Activated naive CD8-positive, alpha-beta T cell treated with anti-CD3 and anti-CD28 coated beads, Interleukin-2, amount 50 U/mL, for 24 hours (primary cell): Measurements from ENCODE around the gene TP53I11.

ENCODE experiments used
- ATAC-seq: fragments of 150-1000 bp; cut with Tn5 transposase; one replicate; pipeline ENCODE4 v1.10.0; 2021
- DNase-seq: peaks from one replicate; pipeline ENCODE4 v3.0.0; 2021
- H3K27ac Mint-ChIP-seq: one replicate; pipeline ENCODE4 v1.8.0; 2021; ENCODE audit warnings: mild to moderate bottlenecking, mixed read lengths
- H3K27me3 Mint-ChIP-seq: one replicate; pipeline ENCODE4 v1.8.0; 2021; ENCODE audit warnings: mixed read lengths
- H3K36me3 Mint-ChIP-seq: one replicate; pipeline ENCODE4 v1.8.0; 2021; ENCODE audit warnings: low read depth, mixed read lengths
- H3K4me1 Mint-ChIP-seq: one replicate; pipeline ENCODE4 v1.8.0; 2021; ENCODE audit warnings: mixed read lengths
- H3K4me3 Mint-ChIP-seq: one replicate; pipeline ENCODE4 v1.8.0; 2021; ENCODE audit warnings: mild to moderate bottlenecking, moderate library complexity, mixed read lengths
- H3K9me3 Mint-ChIP-seq: one replicate; pipeline ENCODE4 v1.8.0; 2021; ENCODE audit warnings: mixed read lengths

Gene TP53I11

GRCh38 chr11:44970293-44970692 is 19.6 kb upstream of the TP53I11 start:
- H3K27ac Mint-ChIP-seq: no peak overlapping the region
- H3K27me3 Mint-ChIP-seq: no peaks in the 10 kb centered on the region
- H3K9me3 Mint-ChIP-seq: no peaks in the 10 kb centered on the region
- H3K4me1 Mint-ChIP-seq: no peaks in the 10 kb centered on the region
- ATAC-seq: no peak
- no peaks in the 10 kb centered on the region for H3K36me3 Mint-ChIP-seq
- DNase-seq: no peak
- no peak overlapping the region for H3K4me3 Mint-ChIP-seq

GRCh38 chr11:44969651-44970252 is 19.1 kb upstream of the TP53I11 start:
- H3K27ac Mint-ChIP-seq: no peak overlapping the region

GRCh38 chr11:44968510-44968909 is 17.8 kb upstream of the TP53I11 start:
- Mint-ChIP-seq H3K4me1 (no peaks in the 10 kb centered on the region), H3K36me3 (no peaks in the 10 kb centered on the region), H3K27ac (no peak overlapping the region), H3K27me3 (no peaks in the 10 kb centered on the region), H3K9me3 (no peaks in the 10 kb centered on the region), H3K4me3 (no peak overlapping the region)
- DNase-seq (no peak), ATAC-seq (no peak)

More at GRCh38 chr11:44969651-44970252, 19.1 kb upstream of the TP53I11 start:
- H3K27me3 Mint-ChIP-seq: no peaks in the 10 kb centered on the region
- ATAC-seq: no peak
- DNase-seq: no peak
- no peaks in the 10 kb centered on the region for H3K9me3 Mint-ChIP-seq
- H3K4me3 Mint-ChIP-seq: no peak overlapping the region
- H3K36me3 Mint-ChIP-seq: no peaks in the 10 kb centered on the region
- no peaks in the 10 kb centered on the region for H3K4me1 Mint-ChIP-seq

GRCh38 chr11:44967930-44968496 is 17.3 kb upstream of the TP53I11 start:
- DNase-seq: no peak

GRCh38 chr11:44966694-44967093 is 16.0 kb upstream of the TP53I11 start:
- Mint-ChIP-seq H3K4me3 (no peak overlapping the region), H3K9me3 (no peaks in the 10 kb centered on the region), H3K4me1 (no peaks in the 10 kb centered on the region), H3K27me3 (no peaks in the 10 kb centered on the region), H3K27ac (no peak overlapping the region), H3K36me3 (no peaks in the 10 kb centered on the region)
- no peak for ATAC-seq
- no peak for DNase-seq

More at GRCh38 chr11:44967930-44968496, 17.3 kb upstream of the TP53I11 start:
- Mint-ChIP-seq H3K27ac (no peak overlapping the region), H3K36me3 (no peaks in the 10 kb centered on the region), H3K27me3 (no peaks in the 10 kb centered on the region), H3K9me3 (no peaks in the 10 kb centered on the region), H3K4me1 (no peaks in the 10 kb centered on the region), H3K4me3 (no peak overlapping the region)
- no peak for ATAC-seq

- Mint-ChIP-seq H3K4me3 (no peak overlapping the region), H3K9me3 (no peaks in the 10 kb centered on the region), H3K4me1 (no peaks in the 10 kb centered on the region), H3K27ac (no peak overlapping the region), H3K27me3 (no peaks in the 10 kb centered on the region), H3K36me3 (no peaks in the 10 kb centered on the region)
- ATAC-seq (no peak), DNase-seq (no peak)
Measured at GRCh38 chr11:44964526-44965209, 14.0 kb upstream of the TP53I11 start.

GRCh38 chr11:44963948-44964347 is 13.3 kb upstream of the TP53I11 start:
- no peak overlapping the region for H3K4me3 Mint-ChIP-seq
- H3K27me3 Mint-ChIP-seq: no peaks in the 10 kb centered on the region
- H3K4me1 Mint-ChIP-seq: no peaks in the 10 kb centered on the region

GRCh38 chr11:44963136-44963535 is 12.5 kb upstream of the TP53I11 start:
- H3K27ac Mint-ChIP-seq: no peak overlapping the region
- no peaks in the 10 kb centered on the region for H3K27me3 Mint-ChIP-seq
- no peak for DNase-seq
- no peaks in the 10 kb centered on the region for H3K36me3 Mint-ChIP-seq
- no peak for ATAC-seq
- H3K4me3 Mint-ChIP-seq: no peak overlapping the region
- no peaks in the 10 kb centered on the region for H3K9me3 Mint-ChIP-seq
- H3K4me1 Mint-ChIP-seq: no peaks in the 10 kb centered on the region

More at GRCh38 chr11:44963948-44964347, 13.3 kb upstream of the TP53I11 start:
- no peaks in the 10 kb centered on the region for H3K36me3 Mint-ChIP-seq
- no peak for DNase-seq
- H3K9me3 Mint-ChIP-seq: no peaks in the 10 kb centered on the region
- no peak for ATAC-seq
- H3K27ac Mint-ChIP-seq: no peak overlapping the region

- Mint-ChIP-seq H3K4me1 (no peaks in the 10 kb centered on the region), H3K4me3 (no peak overlapping the region)
Measured at GRCh38 chr11:44962464-44962863, 11.8 kb upstream of the TP53I11 start.

GRCh38 chr11:44960200-44960845 is 9.6 kb upstream of the TP53I11 start:
- H3K4me3 Mint-ChIP-seq: no peak overlapping the region
- H3K27ac Mint-ChIP-seq: no peak overlapping the region
- H3K4me1 Mint-ChIP-seq: peaks cover 4% of the 10 kb centered on the region
- ATAC-seq (no peak), DNase-seq (no peak)
- H3K9me3 Mint-ChIP-seq: no peaks in the 10 kb centered on the region
- H3K36me3 Mint-ChIP-seq: no peaks in the 10 kb centered on the region
- no peaks in the 10 kb centered on the region for H3K27me3 Mint-ChIP-seq

More at GRCh38 chr11:44962464-44962863, 11.8 kb upstream of the TP53I11 start:
- no peaks in the 10 kb centered on the region for H3K9me3 Mint-ChIP-seq
- no peaks in the 10 kb centered on the region for H3K36me3 Mint-ChIP-seq
- DNase-seq: no peak
- H3K27ac Mint-ChIP-seq: no peak overlapping the region
- no peak for ATAC-seq
- H3K27me3 Mint-ChIP-seq: no peaks in the 10 kb centered on the region

- no peak for DNase-seq
- ATAC-seq: no peak
- H3K27ac Mint-ChIP-seq: no peak overlapping the region
- H3K36me3 Mint-ChIP-seq: no peaks in the 10 kb centered on the region
- H3K9me3 Mint-ChIP-seq: no peaks in the 10 kb centered on the region
- no peak overlapping the region for H3K4me3 Mint-ChIP-seq
- H3K27me3 Mint-ChIP-seq: no peaks in the 10 kb centered on the region
- H3K4me1 Mint-ChIP-seq: peaks cover 16% of the 10 kb centered on the region
Measured at GRCh38 chr11:44959064-44959463, 8.4 kb upstream of the TP53I11 start.

GRCh38 chr11:44957776-44958564 is 7.3 kb upstream of the TP53I11 start:
- Mint-ChIP-seq H3K4me1 (peaks cover 16% of the 10 kb centered on the region), H3K27ac (no peak overlapping the region), H3K9me3 (no peaks in the 10 kb centered on the region), H3K27me3 (no peaks in the 10 kb centered on the region), H3K4me3 (no peak overlapping the region), H3K36me3 (no peaks in the 10 kb centered on the region)
- no peak for DNase-seq
- no peak for ATAC-seq

- no peaks in the 10 kb centered on the region for H3K36me3 Mint-ChIP-seq
- H3K27ac Mint-ChIP-seq: no peak overlapping the region
- DNase-seq (no peak), ATAC-seq (no peak)
- H3K4me3 Mint-ChIP-seq: no peak overlapping the region
- peaks cover 16% of the 10 kb centered on the region for H3K4me1 Mint-ChIP-seq
- H3K27me3 Mint-ChIP-seq: no peaks in the 10 kb centered on the region
- no peaks in the 10 kb centered on the region for H3K9me3 Mint-ChIP-seq
Measured at GRCh38 chr11:44957040-44957515, 6.4 kb upstream of the TP53I11 start.

GRCh38 chr11:44955015-44955738 is 4.5 kb upstream of the TP53I11 start:
- Mint-ChIP-seq H3K36me3 (no peaks in the 10 kb centered on the region), H3K4me3 (no peak overlapping the region), H3K27me3 (no peaks in the 10 kb centered on the region), H3K27ac (peak overlapping the region; percentile 23), H3K4me1 (peaks cover 21% of the 10 kb centered on the region), H3K9me3 (no peaks in the 10 kb centered on the region)
- peak; percentile 72 for ATAC-seq
- DNase-seq: peak; percentile 43
